Measurements from ENCODE around the gene DYSF.

The DYSF gene

DNA sequence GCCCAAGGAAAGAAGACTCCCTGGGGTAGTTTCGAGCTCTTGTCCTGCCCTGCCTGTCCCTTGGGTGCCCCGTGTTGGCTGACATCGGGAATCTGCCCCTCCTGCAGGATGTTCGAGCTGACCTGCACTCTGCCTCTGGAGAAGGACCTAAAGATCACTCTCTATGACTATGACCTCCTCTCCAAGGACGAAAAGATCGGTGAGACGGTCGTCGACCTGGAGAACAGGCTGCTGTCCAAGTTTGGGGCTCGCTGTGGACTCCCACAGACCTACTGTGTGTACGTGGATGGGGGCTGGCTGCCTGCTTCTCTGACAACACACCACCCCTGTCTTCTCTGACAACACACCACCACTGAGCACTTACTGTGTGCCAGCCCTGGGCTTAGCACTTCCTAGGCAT lies 210.8 kb downstream of the DYSF start:
- DNase-seq: no peak

- no peak for DNase-seq
Measured at GRCh38 chr2:71665168-71666093, 212.1 kb downstream of the DYSF start.

DNA sequence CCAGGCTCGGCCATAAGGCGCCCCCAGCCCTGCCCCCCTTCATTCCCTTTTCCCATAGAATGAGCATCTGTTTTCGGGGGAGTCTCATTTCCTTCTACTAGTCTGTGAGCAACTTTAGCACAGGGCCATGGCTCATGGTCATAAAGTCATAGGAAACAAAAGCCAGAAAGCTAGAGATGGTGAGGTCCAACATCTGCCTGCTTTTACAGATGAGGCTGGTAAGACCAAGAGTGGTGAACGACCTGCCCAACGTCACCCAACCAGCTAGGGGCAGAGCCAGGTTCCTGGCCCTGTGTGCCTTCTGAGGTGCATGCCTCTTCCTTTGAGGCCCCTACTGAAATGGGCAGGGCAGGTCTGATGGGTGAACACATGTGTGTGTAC lies 212.7 kb downstream of the DYSF start:
- no peak for DNase-seq

DNA sequence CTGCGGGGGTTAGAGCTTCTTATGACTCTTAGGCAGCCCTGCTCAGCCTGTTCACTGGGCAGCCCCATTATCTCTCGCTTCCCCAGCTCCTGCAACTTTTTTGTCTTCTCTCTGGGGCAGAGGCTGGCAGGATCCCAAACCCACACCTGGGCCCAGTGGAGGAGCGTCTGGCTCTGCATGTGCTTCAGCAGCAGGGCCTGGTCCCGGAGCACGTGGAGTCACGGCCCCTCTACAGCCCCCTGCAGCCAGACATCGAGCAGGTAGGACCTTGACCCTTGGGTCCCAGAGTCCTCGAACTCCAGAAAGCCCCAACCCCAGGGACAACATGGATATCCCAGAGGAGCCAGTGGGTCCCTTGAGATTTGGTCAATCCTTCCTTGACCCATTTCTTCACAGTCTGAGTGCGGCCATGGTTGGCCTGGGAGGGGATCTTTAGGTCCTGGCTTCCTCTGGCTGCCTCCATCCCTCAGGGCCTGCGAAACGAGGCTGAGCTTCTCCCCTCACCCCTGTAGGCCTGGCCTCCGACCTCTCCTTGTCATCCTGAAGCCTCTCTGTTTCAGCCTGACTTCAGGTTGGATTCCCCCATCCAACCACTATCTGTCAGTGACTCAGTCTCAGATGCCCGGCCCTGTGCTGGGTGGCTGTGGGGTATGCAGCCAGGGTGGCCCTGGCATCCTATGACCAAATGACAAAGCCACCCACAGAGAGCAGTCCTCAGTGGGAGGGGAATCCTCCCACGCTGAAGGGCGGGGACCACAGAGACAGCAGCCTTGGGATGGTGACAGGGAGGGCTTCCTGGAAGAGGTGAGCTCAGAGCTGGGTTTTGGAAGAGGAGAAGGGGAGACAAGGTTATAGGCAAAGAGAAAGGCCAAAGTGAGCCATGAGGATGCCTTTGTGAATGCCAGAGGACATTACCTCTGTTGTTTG lies 214.2 kb downstream of the DYSF start:
- DNase-seq: no peak

DNA sequence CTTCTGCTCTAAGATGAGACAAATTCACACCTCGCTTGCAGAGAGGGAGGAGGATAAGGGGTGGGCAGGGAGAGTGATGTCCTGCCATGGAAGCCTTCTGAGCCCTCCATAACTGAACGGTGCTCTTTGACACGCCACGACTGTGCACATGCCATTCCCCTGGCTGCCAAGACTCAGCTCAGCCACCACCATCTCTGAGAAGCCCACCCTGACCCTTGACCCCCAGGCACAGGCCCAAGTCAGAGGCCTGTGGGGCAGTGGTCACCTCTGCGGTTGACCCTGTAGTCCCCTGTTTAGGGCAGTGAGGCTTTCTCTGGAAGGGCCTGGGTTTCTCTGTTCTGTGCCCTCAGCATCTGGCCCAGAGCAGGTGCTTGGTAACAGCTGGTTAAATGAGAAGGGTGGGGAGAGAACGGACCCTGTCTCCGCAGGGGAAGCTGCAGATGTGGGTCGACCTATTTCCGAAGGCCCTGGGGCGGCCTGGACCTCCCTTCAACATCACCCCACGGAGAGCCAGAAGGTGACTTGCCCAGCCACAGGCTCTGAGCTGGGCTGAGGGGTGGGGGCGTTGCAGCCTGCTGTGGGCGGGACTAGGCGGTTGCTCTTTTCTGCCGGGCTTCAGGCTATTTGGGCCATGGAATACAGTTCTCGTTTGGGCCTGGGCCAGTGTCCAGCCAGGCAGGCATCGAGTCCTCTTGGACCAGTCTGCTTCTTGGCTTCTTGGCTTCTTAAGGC lies 215.1 kb downstream of the DYSF start:
- DNase-seq: no peak

GRCh38 chr2:71669058-71669456 lies 215.7 kb downstream of the DYSF start:
- DNase-seq: no peak

DNA sequence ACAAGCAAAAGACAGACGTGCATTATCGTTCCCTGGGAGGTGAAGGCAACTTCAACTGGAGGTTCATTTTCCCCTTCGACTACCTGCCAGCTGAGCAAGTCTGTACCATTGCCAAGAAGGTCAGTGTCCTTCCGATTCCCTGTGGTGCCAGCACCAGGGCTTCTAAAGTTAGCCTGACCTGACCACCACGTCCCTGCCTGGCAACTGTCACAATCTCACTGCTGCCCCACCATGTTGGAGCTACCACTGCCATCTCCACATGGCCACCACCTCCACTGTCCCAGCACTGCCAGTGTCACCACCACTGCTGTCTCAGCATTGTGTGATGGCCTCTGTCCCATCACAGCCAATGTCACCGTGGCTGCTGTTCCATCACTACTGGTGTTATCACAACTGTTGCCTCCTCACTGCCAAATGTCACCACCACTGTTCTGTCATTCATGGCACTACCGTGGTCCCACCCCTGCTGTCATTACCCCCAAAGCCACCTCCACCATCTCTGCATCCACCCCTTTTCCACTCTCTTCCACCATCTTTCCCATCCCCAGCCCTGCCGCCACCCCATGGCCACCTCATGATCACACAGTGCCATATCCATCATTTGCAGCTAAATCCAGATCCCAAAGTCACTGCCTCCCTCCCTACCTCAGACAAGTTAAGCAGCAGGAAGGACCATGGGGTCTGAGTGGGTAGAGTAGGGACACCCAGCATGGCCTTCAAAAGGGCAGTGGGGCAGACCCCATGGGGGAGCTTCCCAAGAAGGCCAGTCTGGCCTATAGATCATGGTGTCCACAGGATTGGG lies 216.5 kb downstream of the DYSF start:
- DNase-seq: no peak

- DNase-seq: no peak
Measured at GRCh38 chr2:71670430-71670795, 217.1 kb downstream of the DYSF start.

- DNase-seq: no peak
Measured at GRCh38 chr2:71671203-71671854, 218.0 kb downstream of the DYSF start.

DNA sequence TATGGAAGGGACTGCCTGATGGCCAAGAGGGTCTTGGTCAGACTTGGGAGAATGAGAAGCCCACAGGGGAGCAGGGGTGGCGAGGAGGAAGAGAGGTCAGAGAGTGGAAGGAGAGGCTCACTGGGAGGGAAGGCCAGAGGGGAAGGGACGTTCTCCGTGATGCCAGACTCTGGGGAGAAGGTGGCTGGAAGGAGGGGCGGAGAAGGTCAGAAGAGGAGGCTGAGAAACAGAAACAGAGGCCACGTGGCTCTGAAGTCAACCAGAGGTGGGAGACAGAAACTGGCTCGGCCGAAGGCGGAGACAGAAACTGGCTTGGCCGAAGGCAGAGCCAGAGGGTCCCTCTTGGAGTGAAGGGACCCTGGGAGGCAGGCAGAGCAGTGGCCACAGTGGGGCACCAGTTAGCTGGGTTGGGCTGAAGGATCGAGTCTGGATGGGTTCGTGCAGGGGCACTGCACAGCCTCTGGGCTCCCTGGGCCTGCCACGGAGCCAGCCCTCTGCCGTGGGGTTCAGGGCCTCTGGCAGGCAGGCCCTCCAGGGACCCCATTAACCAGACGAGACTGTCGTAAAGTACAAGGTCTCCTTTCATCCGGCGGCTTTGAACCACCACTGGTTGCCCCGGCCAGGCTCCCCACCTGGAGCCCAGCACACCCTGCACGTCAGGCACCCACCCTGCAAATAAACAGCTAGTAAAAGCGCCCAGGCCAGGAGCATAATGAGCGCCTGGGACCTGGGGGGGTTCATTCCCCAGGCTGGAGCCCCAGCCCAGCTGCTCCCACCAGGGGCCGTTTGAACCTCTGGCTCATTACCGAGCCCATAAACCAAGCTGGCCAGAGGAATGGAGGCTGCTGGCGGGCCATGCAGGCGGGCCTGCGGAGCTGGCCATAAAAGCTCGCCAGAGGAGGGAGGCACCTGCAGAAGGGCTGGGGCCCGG lies 218.8 kb downstream of the DYSF start:
- no peak for DNase-seq

DNA sequence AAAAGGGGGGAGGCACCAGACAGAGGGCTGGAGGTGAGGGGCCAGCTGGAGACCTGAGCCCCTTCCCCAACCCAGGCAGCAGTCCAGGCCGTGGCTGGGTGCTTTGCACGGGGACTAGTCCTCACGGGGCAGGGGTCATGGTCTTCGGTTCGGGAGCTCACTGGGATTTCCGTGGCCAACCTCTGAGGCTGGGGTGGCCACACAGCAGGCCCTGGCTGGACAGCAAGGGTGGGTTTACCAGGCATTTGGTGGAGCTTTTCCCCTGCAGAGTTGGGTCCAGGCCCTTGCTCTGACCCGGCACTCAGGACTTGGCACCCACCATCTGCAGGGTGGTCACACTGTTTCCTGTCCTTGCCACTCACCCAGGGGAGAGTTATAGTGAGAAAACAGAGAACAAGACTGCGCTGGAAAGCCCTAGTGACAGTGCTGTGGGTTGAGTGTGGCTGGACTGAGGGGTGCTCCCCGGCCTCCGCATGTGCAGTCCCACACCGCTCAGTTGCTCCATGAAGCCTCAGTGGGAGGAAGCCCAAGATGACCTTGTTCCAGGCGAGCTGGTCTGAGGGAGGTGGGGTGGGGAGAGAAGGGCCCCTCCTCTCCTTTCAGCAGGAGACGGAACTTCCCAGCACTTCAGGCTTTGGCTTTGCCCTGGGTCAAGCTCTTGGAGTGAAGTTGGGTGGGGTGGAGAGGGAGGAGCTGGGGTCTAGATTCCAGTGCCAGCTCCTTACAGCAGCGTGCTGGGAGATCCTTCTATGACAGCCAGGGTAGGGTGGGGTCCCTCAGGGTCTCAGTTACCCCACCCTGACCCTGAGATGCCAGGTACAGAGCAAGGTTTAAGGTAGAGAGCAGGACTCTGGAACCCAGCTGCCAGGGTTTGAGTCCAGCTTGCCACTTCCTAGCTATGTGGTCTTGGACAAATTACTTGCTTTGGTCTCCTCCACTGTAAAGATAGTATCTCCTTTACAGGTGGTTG lies 219.8 kb downstream of the DYSF start:
- no peak for DNase-seq

- no peak for DNase-seq
Measured at GRCh38 chr2:71674158-71674851, 220.9 kb downstream of the DYSF start.

DNA sequence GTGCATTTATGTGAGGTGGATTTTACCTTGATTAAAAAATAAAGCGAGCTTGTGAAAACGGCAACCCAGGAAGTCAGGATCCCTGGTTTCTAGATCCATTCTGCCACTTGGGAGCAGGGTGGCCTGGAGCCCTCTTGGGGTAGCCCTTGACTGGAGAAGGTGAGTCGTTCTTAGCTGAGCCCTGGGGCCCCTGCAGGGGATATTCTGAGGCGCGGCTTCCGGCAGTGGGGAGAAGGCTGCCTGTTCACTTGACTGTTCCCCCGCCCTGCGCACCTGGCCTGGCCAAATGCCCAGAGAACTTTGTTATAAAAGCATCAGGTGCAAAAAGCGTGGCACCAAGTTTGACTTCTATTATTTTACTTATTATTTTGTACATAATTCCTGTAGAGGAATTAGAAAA lies 221.9 kb downstream of the DYSF start:
- no peak for DNase-seq

DNA sequence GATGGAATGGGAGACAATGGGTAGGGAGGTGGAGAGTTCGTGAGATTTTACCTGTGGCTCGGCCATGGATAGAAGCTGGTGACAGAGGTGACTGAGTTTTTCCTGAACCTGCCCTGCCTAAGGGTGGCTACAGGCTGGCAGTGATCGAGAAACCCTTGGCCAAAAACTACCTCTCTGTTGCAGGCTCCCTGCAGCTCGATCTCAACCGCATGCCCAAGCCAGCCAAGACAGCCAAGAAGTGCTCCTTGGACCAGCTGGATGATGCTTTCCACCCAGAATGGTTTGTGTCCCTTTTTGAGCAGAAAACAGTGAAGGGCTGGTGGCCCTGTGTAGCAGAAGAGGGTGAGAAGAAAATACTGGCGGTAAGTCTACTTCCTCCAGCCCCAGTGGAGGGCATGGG lies 225.5 kb downstream of the DYSF start:
- no peak for DNase-seq

- no peak for DNase-seq
Measured at GRCh38 chr2:71679491-71679890, 226.1 kb downstream of the DYSF start.

GRCh38 chr2:71680925-71681324 lies 227.6 kb downstream of the DYSF start:
- DNase-seq: no peak

DNA sequence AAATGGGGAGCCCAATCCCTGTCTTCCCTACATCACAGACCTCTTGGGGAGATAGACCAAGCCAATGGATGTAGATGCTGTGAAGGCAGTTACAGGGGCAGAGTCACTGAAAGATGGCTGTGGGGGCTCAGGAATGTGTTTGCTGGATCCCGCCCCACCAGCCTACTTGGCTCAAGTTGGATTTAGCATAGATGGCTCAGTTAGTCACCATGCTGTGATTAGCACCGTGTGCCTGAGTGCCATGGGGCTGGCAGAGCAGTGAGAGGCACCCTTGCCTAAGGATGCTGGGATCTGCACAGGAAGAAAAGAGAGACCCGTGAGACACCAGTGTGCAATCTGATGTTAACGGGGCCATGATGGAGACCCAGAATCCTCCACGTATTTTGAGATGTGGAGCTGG lies 228.3 kb downstream of the DYSF start:
- DNase-seq: no peak

GRCh38 chr2:71682341-71682740 lies 229.0 kb downstream of the DYSF start:
- DNase-seq: no peak

DNA sequence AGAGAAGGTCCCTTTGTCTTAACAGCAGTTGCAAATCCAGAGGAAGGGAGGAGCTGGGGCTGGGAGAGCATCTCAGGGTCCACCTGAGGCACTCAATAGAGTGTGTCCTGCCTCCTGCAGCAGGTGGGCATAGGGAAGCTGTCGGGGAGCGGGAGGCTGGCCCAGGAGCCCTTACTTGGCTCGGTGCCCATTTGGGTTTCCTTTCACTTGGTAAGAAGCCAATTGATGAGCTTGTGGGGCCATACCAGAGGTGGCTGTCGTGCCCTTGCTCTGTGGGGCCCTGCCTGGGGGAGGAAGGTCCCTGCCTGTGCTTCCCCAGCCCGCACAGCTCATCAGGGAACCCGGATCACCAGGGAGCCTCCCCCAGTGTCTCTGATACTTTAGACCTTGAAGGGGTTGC lies 229.7 kb downstream of the DYSF start:
- no peak for DNase-seq
